ENCODE measurements around the gene EIF4G1.

Gene EIF4G1

DNA sequence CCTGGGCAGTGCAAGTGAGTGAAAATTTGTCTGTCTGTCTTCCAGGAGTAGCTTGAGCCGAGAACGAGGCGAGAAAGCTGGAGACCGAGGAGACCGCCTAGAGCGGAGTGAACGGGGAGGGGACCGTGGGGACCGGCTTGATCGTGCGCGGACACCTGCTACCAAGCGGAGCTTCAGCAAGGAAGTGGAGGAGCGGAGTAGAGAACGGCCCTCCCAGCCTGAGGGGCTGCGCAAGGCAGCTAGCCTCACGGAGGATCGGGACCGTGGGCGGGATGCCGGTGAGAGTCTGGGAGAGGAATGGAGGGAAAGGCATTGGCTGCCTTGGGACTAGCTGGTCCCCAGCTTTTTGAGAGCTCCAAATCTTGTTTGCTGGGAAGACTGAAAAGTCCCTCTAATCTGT is 12.8 kb downstream of the EIF4G1 start:
- no peaks in the 10 kb centered on the region for H3K9me3 ChIP-seq (ENCODE audit: low read length)
- no peaks in the 10 kb centered on the region for H3K79me2 ChIP-seq (ENCODE audit: insufficient read depth, low read length)
- no peaks in the 10 kb centered on the region for H3K27me3 ChIP-seq (ENCODE audit: insufficient read depth, low read length)
- H3K27ac ChIP-seq (ENCODE audit: low read depth, low read length, poor library complexity, severe bottlenecking): no peak overlapping the region
- H3K9me2 ChIP-seq (ENCODE audit: low read depth, low read length): no peaks in the 10 kb centered on the region
- H3K4me2 ChIP-seq (ENCODE audit: low read length): no peak overlapping the region
- H2AFZ ChIP-seq (ENCODE audit: low read length): no peak overlapping the region
- H3F3A ChIP-seq (ENCODE audit: insufficient read depth, low read length): no peaks in the 10 kb centered on the region
- H3K36me3 ChIP-seq (ENCODE audit: insufficient read depth, low read length): peaks cover 98% of the 10 kb centered on the region
- H4K20me1 ChIP-seq (ENCODE audit: insufficient read depth, low read length): no peaks in the 10 kb centered on the region
- H3K4me3 ChIP-seq (ENCODE audit: low read depth, low read length, poor library complexity, severe bottlenecking): no peak overlapping the region
- no peaks in the 10 kb centered on the region for H3K4me1 ChIP-seq (ENCODE audit: insufficient read depth, low read length, severe bottlenecking)
- TF ChIP-seq, protein P1, sequence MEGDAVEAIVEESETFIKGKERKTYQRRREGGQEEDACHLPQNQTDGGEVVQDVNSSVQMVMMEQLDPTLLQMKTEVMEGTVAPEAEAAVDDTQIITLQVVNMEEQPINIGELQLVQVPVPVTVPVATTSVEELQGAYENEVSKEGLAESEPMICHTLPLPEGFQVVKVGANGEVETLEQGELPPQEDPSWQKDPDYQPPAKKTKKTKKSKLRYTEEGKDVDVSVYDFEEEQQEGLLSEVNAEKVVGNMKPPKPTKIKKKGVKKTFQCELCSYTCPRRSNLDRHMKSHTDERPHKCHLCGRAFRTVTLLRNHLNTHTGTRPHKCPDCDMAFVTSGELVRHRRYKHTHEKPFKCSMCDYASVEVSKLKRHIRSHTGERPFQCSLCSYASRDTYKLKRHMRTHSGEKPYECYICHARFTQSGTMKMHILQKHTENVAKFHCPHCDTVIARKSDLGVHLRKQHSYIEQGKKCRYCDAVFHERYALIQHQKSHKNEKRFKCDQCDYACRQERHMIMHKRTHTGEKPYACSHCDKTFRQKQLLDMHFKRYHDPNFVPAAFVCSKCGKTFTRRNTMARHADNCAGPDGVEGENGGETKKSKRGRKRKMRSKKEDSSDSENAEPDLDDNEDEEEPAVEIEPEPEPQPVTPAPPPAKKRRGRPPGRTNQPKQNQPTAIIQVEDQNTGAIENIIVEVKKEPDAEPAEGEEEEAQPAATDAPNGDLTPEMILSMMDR (IDR thresholded peaks at IDR 0.05; ENCODE audit: low read length): no peak
- TF ChIP-seq EZH2 (IDR thresholded peaks at IDR 0.05; ENCODE audit: borderline replicate concordance, low read length): no peak
- no peak overlapping the region for H3K9ac ChIP-seq (ENCODE audit: low read length)

DNA sequence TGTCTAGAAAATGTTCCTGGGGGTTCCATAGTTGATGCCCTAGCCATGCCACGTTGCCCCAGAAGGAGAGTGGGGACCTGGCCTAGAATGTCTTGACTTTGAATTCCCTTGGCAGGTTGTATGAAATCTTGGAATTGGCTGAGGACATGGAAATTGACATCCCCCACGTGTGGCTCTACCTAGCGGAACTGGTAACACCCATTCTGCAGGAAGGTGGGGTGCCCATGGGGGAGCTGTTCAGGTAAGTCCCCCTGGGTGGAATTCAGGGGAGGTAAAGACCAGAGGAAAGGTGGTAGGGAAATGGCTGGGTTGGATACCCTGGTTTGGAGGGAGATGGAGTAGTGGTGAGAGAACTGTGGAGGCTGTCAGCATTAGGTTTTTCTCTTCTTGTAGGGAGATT is 14.1 kb downstream of the EIF4G1 start:
- H3K79me2 ChIP-seq (ENCODE audit: insufficient read depth, low read length): no peaks in the 10 kb centered on the region
- H3F3A ChIP-seq (ENCODE audit: insufficient read depth, low read length): 0 out of 2 replicates have a peak, but pooled peaks cover 4% of the 10 kb centered on the region
- no peaks in the 10 kb centered on the region for H3K4me1 ChIP-seq (ENCODE audit: insufficient read depth, low read length, severe bottlenecking)
- no peak overlapping the region for H2AFZ ChIP-seq (ENCODE audit: low read length)
- H3K4me3 ChIP-seq (ENCODE audit: low read depth, low read length, poor library complexity, severe bottlenecking): no peak overlapping the region
- no peaks in the 10 kb centered on the region for H4K20me1 ChIP-seq (ENCODE audit: insufficient read depth, low read length)
- TF ChIP-seq, protein P1 (IDR thresholded peaks at IDR 0.05; ENCODE audit: low read length): no peak
- TF ChIP-seq EZH2 (IDR thresholded peaks at IDR 0.05; ENCODE audit: borderline replicate concordance, low read length): no peak
- H3K9me3 ChIP-seq (ENCODE audit: low read length): no peaks in the 10 kb centered on the region
- H3K9ac ChIP-seq (ENCODE audit: low read length): no peak overlapping the region
- H3K27me3 ChIP-seq (ENCODE audit: insufficient read depth, low read length): no peaks in the 10 kb centered on the region
- peaks cover 98% of the 10 kb centered on the region for H3K36me3 ChIP-seq (ENCODE audit: insufficient read depth, low read length)
- H3K27ac ChIP-seq (ENCODE audit: low read depth, low read length, poor library complexity, severe bottlenecking): no peak overlapping the region
- no peak overlapping the region for H3K4me2 ChIP-seq (ENCODE audit: low read length)
- H3K9me2 ChIP-seq (ENCODE audit: low read depth, low read length): no peaks in the 10 kb centered on the region

DNA sequence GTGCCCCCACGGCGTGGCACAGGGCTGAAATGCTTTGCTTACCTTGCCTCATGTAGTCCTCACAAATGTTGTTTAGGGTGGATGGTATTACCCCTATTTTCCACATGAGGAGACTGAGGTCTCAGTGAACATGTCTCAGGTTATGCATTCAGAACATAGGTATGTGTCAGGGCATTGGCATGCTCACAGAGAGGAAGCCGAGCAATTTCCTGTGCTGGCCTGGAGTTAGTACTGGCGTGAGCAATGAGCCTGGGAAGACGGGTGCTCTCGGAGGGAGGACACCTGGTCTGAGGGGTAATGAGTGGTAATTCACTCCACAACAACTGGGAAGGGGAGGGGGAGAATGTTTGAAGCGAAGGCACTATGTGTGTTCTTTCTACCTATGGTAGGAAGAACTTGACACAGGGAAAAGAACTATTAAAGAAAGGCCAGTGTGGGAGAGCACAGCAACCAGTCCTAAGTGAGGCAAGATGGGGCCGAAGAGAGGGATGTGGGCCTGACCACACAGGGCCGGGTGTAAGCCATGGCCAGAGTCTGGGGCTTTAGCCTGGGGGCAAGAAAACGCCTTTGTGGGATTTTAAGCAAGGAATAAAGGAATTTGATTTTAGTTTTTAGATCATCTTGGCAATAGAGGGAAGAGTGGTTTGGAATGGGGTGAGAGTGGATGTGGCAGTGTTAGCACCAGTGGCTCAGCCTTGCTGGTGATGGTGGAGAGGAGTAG is 18.1 kb downstream of the EIF4G1 start:
- H3K79me2 ChIP-seq (ENCODE audit: insufficient read depth, low read length): no peaks in the 10 kb centered on the region
- H3K9ac ChIP-seq (ENCODE audit: low read length): no peak overlapping the region
- H2AFZ ChIP-seq (ENCODE audit: low read length): no peak overlapping the region
- H3F3A ChIP-seq (ENCODE audit: insufficient read depth, low read length): peaks cover 19% of the 10 kb centered on the region; the same call in 1 of the 2 replicates
- no peaks in the 10 kb centered on the region for H4K20me1 ChIP-seq (ENCODE audit: insufficient read depth, low read length)
- H3K27ac ChIP-seq (ENCODE audit: low read depth, low read length, poor library complexity, severe bottlenecking): no peak overlapping the region
- H3K4me3 ChIP-seq (ENCODE audit: low read depth, low read length, poor library complexity, severe bottlenecking): no peak overlapping the region
- H3K4me1 ChIP-seq (ENCODE audit: insufficient read depth, low read length, severe bottlenecking): peaks cover 16% of the 10 kb centered on the region
- no peaks in the 10 kb centered on the region for H3K9me2 ChIP-seq (ENCODE audit: low read depth, low read length)
- H3K9me3 ChIP-seq (ENCODE audit: low read length): no peaks in the 10 kb centered on the region
- H3K36me3 ChIP-seq (ENCODE audit: insufficient read depth, low read length): peaks cover 78% of the 10 kb centered on the region
- H3K4me2 ChIP-seq (ENCODE audit: low read length): no peak overlapping the region
- no peaks in the 10 kb centered on the region for H3K27me3 ChIP-seq (ENCODE audit: insufficient read depth, low read length)
- no peak for TF ChIP-seq EZH2 (IDR thresholded peaks at IDR 0.05; ENCODE audit: borderline replicate concordance, low read length)
- TF ChIP-seq, protein P1 (IDR thresholded peaks at IDR 0.05; ENCODE audit: low read length): no peak

Measured in OCI-LY1 (cell line).